ENCODE data around the gene LPAR3.

DNA sequence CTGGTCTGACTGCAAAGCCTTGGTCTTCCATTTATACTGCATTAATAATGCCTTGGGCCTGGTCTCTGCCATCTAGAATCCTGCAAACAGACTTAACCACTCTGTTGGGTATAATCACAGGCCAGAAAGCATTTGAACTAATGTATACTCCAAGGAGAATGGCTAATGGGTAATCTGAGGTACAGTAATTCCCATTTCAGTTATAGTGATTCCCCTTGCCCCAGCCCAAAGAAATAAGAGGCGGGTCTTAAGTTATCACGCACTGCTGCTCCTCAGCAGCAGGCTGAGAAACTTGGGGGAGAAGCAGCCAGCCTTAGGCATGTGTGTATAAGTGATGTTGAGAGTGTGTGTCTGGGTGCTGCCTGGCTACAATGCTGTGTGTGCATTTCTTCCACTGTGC, 2.4 kb downstream of the LPAR3 start:
- TF ChIP-seq EZH2 (IDR thresholded peaks at IDR 0.05; ENCODE audit: low read length, missing control alignments): no peak
- TF ChIP-seq, protein P1, sequence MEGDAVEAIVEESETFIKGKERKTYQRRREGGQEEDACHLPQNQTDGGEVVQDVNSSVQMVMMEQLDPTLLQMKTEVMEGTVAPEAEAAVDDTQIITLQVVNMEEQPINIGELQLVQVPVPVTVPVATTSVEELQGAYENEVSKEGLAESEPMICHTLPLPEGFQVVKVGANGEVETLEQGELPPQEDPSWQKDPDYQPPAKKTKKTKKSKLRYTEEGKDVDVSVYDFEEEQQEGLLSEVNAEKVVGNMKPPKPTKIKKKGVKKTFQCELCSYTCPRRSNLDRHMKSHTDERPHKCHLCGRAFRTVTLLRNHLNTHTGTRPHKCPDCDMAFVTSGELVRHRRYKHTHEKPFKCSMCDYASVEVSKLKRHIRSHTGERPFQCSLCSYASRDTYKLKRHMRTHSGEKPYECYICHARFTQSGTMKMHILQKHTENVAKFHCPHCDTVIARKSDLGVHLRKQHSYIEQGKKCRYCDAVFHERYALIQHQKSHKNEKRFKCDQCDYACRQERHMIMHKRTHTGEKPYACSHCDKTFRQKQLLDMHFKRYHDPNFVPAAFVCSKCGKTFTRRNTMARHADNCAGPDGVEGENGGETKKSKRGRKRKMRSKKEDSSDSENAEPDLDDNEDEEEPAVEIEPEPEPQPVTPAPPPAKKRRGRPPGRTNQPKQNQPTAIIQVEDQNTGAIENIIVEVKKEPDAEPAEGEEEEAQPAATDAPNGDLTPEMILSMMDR (conservative IDR thresholded peaks at IDR 0.05 in 1 of 2, IDR thresholded peaks at IDR 0.05 in 1 of 2; ENCODE audit: low read depth in 1 of 2, low read length in 2 of 2): no peak

All from fibroblast of lung (primary cell).